Measurements from ENCODE around the gene CTNND2. TPM values are rescaled to one million over a fixed set of nuclear protein-coding genes. Genes with fewer than 3 reads are reported as not detected.

The CTNND2 gene
- total RNA-seq, 1 experiment from 2014 or later = 1.7 TPM

GRCh38 chr5:10933121-10933520, 971.1 kb downstream of the CTNND2 start:
- DNase-seq (ENCODE audit: low read depth) = no peak

- no peak for DNase-seq (ENCODE audit: low read depth)
Measured at GRCh38 chr5:10932426-10932825, 971.8 kb downstream of the CTNND2 start.

- DNase-seq (ENCODE audit: low read depth) = no peak
Measured at GRCh38 chr5:10927608-10928007, 976.6 kb downstream of the CTNND2 start.

GRCh38 chr5:10923310-10923709, 980.9 kb downstream of the CTNND2 start:
- DNase-seq (ENCODE audit: low read depth) = no peak

All from M059J (cell line).